Activated T-helper 17 cell treated with anti-CD3 and anti-CD28 coated beads, Interleukin-2, amount 50 U/mL, for 72 hours (primary cell): ENCODE results near the gene GPR132. TPM values are rescaled to one million over a fixed set of nuclear protein-coding genes. Genes with fewer than 3 reads are reported as not detected.
A peak's percentile ranks its signal among the peaks of the same experiment; 100 is the strongest.
"Not testable (repeated sequence)": the region's sequence is repeated elsewhere in the genome, so short reads cannot be mapped to it uniquely, and the experiment has no call there.

Source experiments
- ATAC-seq: fragments of 150-1000 bp; cut with Tn5 transposase; replicated peaks from 2 replicates; pipeline ENCODE4 v1.10.0; 2021; ENCODE audit warnings: mild to moderate bottlenecking, moderate library complexity
- H3K27ac Mint-ChIP-seq: one replicate; pipeline ENCODE4 v1.8.0; 2022; ENCODE audit warnings: mixed read lengths
- H3K27me3 Mint-ChIP-seq: one replicate; pipeline ENCODE4 v1.8.0; 2022; ENCODE audit warnings: mixed read lengths
- H3K36me3 Mint-ChIP-seq: one replicate; pipeline ENCODE4 v1.8.0; 2022; ENCODE audit warnings: low read depth, mild to moderate bottlenecking, mixed read lengths
- H3K4me1 Mint-ChIP-seq: one replicate; pipeline ENCODE4 v1.8.0; 2022; ENCODE audit warnings: mixed read lengths
- H3K4me3 Mint-ChIP-seq: one replicate; pipeline ENCODE4 v1.8.0; 2022; ENCODE audit warnings: mild to moderate bottlenecking, mixed read lengths
- H3K9me3 Mint-ChIP-seq: one replicate; pipeline ENCODE4 v1.8.0; 2022; ENCODE audit warnings: mixed read lengths
- total RNA-seq, 2 donors: library from RNA; stranded (reverse); gene quantifications; one replicate each; pipeline ENCODE4 v1.2.3, GENCODE V29; 2022

The GPR132 gene
- total RNA-seq, 2 donors from 2014 or later: 46.5 to 49.5 TPM

GRCh38 chr14:105064001-105064400, 1.2 kb downstream of the GPR132 start:
- peak overlapping the region; percentile 95 for H3K27ac Mint-ChIP-seq
- H3K27me3 Mint-ChIP-seq: no peaks in the 10 kb centered on the region
- no peak for ATAC-seq
- H3K4me3 Mint-ChIP-seq: peak overlapping the region; percentile 98
- H3K9me3 Mint-ChIP-seq: no peaks in the 10 kb centered on the region
- peaks cover 52% of the 10 kb centered on the region for H3K36me3 Mint-ChIP-seq
- peaks cover 38% of the 10 kb centered on the region for H3K4me1 Mint-ChIP-seq

- ATAC-seq, H3K9me3 Mint-ChIP-seq, H3K27me3 Mint-ChIP-seq: not testable (repeated sequence)
- peak overlapping the region; percentile 98 for H3K4me3 Mint-ChIP-seq
- H3K36me3 Mint-ChIP-seq: peaks cover 57% of the 10 kb centered on the region
- H3K27ac Mint-ChIP-seq: peak overlapping the region; percentile 95
- H3K4me1 Mint-ChIP-seq: peaks cover 35% of the 10 kb centered on the region
These were observed 1.7 kb downstream of the GPR132 start for GRCh38 chr14:105063506-105063905.

GRCh38 chr14:105063056-105063455, 2.2 kb downstream of the GPR132 start:
- peak overlapping the region; percentile 95 for H3K27ac Mint-ChIP-seq
- peak overlapping the region; percentile 98 for H3K4me3 Mint-ChIP-seq
- no peak for ATAC-seq
- peaks cover 62% of the 10 kb centered on the region for H3K36me3 Mint-ChIP-seq
- H3K9me3 Mint-ChIP-seq: no peaks in the 10 kb centered on the region
- H3K4me1 Mint-ChIP-seq: peaks cover 35% of the 10 kb centered on the region
- H3K27me3 Mint-ChIP-seq: no peaks in the 10 kb centered on the region

GRCh38 chr14:105062048-105062433, 3.2 kb downstream of the GPR132 start:
- Mint-ChIP-seq H3K4me3 (peak overlapping the region; percentile 98), H3K27ac (peak overlapping the region; percentile 95), H3K27me3 (no peaks in the 10 kb centered on the region), H3K9me3 (no peaks in the 10 kb centered on the region), H3K4me1 (peaks cover 29% of the 10 kb centered on the region), H3K36me3 (peaks cover 72% of the 10 kb centered on the region)
- no peak for ATAC-seq

GRCh38 chr14:105061428-105062047, 3.7 kb downstream of the GPR132 start:
- ATAC-seq: peak; percentile 49
- H3K27ac Mint-ChIP-seq: peak overlapping the region; percentile 95
- peak overlapping the region; percentile 98 for H3K4me3 Mint-ChIP-seq

GRCh38 chr14:105060751-105061427, 4.3 kb downstream of the GPR132 start:
- Mint-ChIP-seq H3K4me1 (peaks cover 28% of the 10 kb centered on the region), H3K4me3 (peak overlapping the region; percentile 98), H3K27ac (peak overlapping the region; percentile 95), H3K27me3 (no peaks in the 10 kb centered on the region), H3K9me3 (no peaks in the 10 kb centered on the region), H3K36me3 (peaks cover 83% of the 10 kb centered on the region)
- ATAC-seq: no peak

More at GRCh38 chr14:105061428-105062047, 3.7 kb downstream of the GPR132 start:
- H3K9me3 Mint-ChIP-seq: no peaks in the 10 kb centered on the region
- H3K4me1 Mint-ChIP-seq: peaks cover 28% of the 10 kb centered on the region
- no peaks in the 10 kb centered on the region for H3K27me3 Mint-ChIP-seq
- H3K36me3 Mint-ChIP-seq: peaks cover 77% of the 10 kb centered on the region

- peak; percentile 28 for ATAC-seq
- H3K4me1 Mint-ChIP-seq: peaks cover 28% of the 10 kb centered on the region
- no peaks in the 10 kb centered on the region for H3K9me3 Mint-ChIP-seq
- H3K27ac Mint-ChIP-seq: peak overlapping the region; percentile 95
- H3K4me3 Mint-ChIP-seq: peak overlapping the region; percentile 98
- peaks cover 88% of the 10 kb centered on the region for H3K36me3 Mint-ChIP-seq
- no peaks in the 10 kb centered on the region for H3K27me3 Mint-ChIP-seq
These were observed 5.2 kb downstream of the GPR132 start for GRCh38 chr14:105059925-105060565.

GRCh38 chr14:105059035-105059924, 6.0 kb downstream of the GPR132 start:
- H3K4me1 Mint-ChIP-seq: peaks cover 27% of the 10 kb centered on the region
- peak overlapping the region; percentile 98 for H3K4me3 Mint-ChIP-seq
- H3K9me3 Mint-ChIP-seq: no peaks in the 10 kb centered on the region
- H3K27ac Mint-ChIP-seq: peak overlapping the region; percentile 95
- H3K36me3 Mint-ChIP-seq: peaks cover 88% of the 10 kb centered on the region
- peak; percentile 52 for ATAC-seq
- no peaks in the 10 kb centered on the region for H3K27me3 Mint-ChIP-seq

GRCh38 chr14:105058521-105059034, 6.7 kb downstream of the GPR132 start:
- ATAC-seq: no peak
- H3K9me3 Mint-ChIP-seq: no peaks in the 10 kb centered on the region
- H3K4me1 Mint-ChIP-seq: peaks cover 23% of the 10 kb centered on the region
- no peaks in the 10 kb centered on the region for H3K27me3 Mint-ChIP-seq
- peaks cover 88% of the 10 kb centered on the region for H3K36me3 Mint-ChIP-seq
- peak overlapping the region; percentile 98 for H3K4me3 Mint-ChIP-seq
- peak overlapping the region; percentile 56 for H3K27ac Mint-ChIP-seq

- Mint-ChIP-seq H3K4me3 (no peak overlapping the region), H3K4me1 (peaks cover 10% of the 10 kb centered on the region), H3K36me3 (peaks cover 88% of the 10 kb centered on the region), H3K27me3 (no peaks in the 10 kb centered on the region), H3K27ac (no peak overlapping the region), H3K9me3 (no peaks in the 10 kb centered on the region)
- no peak for ATAC-seq
These were observed 8.9 kb downstream of the GPR132 start for GRCh38 chr14:105056303-105056831.

GRCh38 chr14:105055736-105056302, 9.4 kb downstream of the GPR132 start:
- no peak for ATAC-seq
- no peak overlapping the region for H3K27ac Mint-ChIP-seq
- H3K4me3 Mint-ChIP-seq: no peak overlapping the region
- H3K9me3 Mint-ChIP-seq: no peaks in the 10 kb centered on the region
- peaks cover 92% of the 10 kb centered on the region for H3K36me3 Mint-ChIP-seq
- H3K27me3 Mint-ChIP-seq: no peaks in the 10 kb centered on the region
- H3K4me1 Mint-ChIP-seq: peaks cover 10% of the 10 kb centered on the region

- no peak overlapping the region for H3K27ac Mint-ChIP-seq
- H3K9me3 Mint-ChIP-seq: no peaks in the 10 kb centered on the region
- ATAC-seq: no peak
- peaks cover 10% of the 10 kb centered on the region for H3K4me1 Mint-ChIP-seq
- peaks cover 97% of the 10 kb centered on the region for H3K36me3 Mint-ChIP-seq
- no peak overlapping the region for H3K4me3 Mint-ChIP-seq
- no peaks in the 10 kb centered on the region for H3K27me3 Mint-ChIP-seq
These were observed 9.9 kb downstream of the GPR132 start for GRCh38 chr14:105055334-105055733.

GRCh38 chr14:105053996-105054395, 11.2 kb downstream of the GPR132 start:
- H3K36me3 Mint-ChIP-seq: peaks cover 99% of the 10 kb centered on the region
- H3K4me3 Mint-ChIP-seq: no peak overlapping the region
- no peaks in the 10 kb centered on the region for H3K27me3 Mint-ChIP-seq
- H3K9me3 Mint-ChIP-seq: no peaks in the 10 kb centered on the region
- no peak for ATAC-seq
- peaks cover 2% of the 10 kb centered on the region for H3K4me1 Mint-ChIP-seq
- no peak overlapping the region for H3K27ac Mint-ChIP-seq
